ENCODE data around the gene TGOLN2.
A peak's percentile ranks its signal among the peaks of the same experiment; 100 is the strongest.
"Not testable (repeated sequence)": the region's sequence is repeated elsewhere in the genome, so short reads cannot be mapped to it uniquely, and the experiment has no call there.

Gene TGOLN2

GRCh38 chr2:85327822-85328617 is at the start of gene TGOLN2:
TSS of gene TGOLN2 (minus strand) at chr2:85327989. CDS start at chr2:85327962, 27 bp downstream.
- DNase-seq, result peak; percentile 92

DNA sequence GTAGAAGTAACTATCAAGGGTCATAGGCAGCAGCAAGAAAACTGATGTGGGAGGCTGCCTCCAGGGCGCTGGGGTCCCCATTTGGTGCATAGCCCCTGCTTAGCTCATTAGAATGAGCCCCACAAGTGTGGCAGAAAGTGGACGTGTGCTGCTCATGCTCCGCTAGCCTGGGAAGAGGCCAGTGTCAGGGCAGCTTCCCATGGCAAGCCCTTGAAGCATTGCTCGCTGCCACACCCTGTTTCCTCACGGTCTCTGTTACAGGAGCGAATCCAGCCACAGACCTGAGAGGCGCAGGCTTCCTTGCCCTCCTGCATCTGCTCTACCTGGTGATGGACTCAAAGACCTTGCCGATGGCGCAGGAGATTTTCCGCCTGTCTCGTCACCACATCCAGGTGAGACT is 49.3 kb upstream of the TGOLN2 start:
- no peak for DNase-seq

GRCh38 chr2:85376291-85377065 is 48.7 kb upstream of the TGOLN2 start:
- no peak for DNase-seq

DNA sequence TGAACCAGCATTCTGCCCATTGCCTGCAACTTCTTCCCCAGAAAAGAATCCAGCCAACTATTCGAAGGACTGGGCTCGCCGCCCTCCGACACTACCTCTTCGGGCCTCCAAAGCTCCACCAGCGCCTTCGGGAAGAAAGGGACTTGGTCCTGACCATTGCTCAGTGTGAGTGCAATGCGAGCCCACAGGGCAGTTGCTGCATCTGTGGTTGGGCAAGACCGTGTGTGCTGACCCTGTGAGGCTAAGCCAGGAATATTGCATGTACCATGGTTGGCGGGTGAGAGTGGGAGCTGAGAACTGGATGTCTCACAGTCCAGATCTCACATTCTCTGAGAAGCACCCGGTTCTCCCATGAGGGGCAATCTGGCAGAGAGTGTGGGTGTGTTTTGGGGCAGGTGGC is 43.3 kb upstream of the TGOLN2 start:
- no peak for DNase-seq

- no peak for DNase-seq
Observed at GRCh38 chr2:85369500-85369899, 41.7 kb upstream of the TGOLN2 start.

DNA sequence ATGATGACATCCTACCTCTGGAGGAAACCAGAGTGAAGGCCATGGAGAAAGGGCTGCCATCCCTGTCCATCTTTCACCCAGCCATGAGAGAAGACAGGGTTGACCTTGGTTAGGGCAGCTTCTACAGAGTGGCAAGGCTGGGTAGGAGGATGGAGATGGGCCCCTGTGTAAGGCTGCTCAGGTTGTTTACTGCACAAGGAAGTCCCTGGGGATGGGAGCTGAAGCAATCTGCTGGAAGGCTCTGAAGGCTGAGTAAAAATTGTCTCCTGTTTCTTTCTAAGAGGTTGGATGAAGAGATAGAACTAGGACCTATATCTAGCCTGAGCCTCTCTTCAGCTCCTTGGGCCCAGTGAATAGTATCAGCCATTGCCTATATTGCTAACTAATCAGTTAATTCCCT is 41.1 kb upstream of the TGOLN2 start:
- DNase-seq, result no peak

- no peak for DNase-seq
Observed at GRCh38 chr2:85367180-85367579, 39.4 kb upstream of the TGOLN2 start.

DNA sequence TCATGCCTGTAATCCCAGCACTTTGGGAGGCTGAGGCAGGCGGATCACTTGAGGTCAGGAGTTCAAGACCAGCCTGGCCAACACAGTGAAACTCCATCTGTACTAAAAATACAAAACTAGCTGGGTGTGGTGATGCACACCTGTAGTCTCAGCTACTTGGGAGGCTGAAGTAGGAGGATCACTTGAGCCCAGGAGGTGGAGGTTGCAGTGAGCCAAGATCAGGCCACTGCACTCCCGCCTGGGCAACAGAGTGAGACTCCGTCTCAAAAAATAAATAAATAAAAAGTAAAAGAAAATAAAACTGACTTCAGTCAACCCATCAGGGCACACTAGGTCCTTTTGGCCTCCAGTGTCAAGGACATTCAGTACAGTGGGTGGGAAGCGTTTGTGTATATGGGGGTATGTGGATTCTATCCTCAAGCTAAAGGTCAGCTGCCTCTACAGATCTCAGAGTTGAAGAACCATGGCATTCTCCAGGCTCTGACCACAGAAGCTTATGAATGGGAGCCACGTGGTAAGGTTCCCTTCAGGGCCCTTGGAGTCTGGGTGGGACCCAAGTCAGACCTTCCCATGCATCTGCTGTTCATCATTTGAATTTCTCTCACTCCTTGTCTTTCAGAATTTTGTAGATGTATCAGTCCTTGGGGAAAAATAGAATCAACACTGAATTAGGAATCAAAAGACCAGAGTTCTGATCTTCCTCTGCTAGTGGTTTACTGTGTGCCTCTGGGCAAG is 35.0 kb upstream of the TGOLN2 start:
- not testable (repeated sequence) for DNase-seq

- DNase-seq, result no peak
Observed at GRCh38 chr2:85357736-85358135, 29.9 kb upstream of the TGOLN2 start.

GRCh38 chr2:85356186-85356585 is 28.4 kb upstream of the TGOLN2 start:
- no peak for DNase-seq

GRCh38 chr2:85355521-85355920 is 27.7 kb upstream of the TGOLN2 start:
- no peak for DNase-seq

GRCh38 chr2:85355073-85355410 is 27.3 kb upstream of the TGOLN2 start:
- no peak for DNase-seq

- peak; percentile 97 for DNase-seq
Observed at GRCh38 chr2:85354286-85355072, 26.7 kb upstream of the TGOLN2 start, which contains the start of the genes ELMOD3 and RETSAT. TSS of gene ELMOD3 (plus strand) at chr2:85354769. CDS start at chr2:85357199, 2,430 bp downstream. TSS of gene RETSAT (minus strand) at chr2:85354528. CDS start at chr2:85354507, 21 bp downstream.

GRCh38 chr2:85353876-85354285 is 26.1 kb upstream of the TGOLN2 start:
- DNase-seq, result peak; percentile 10

GRCh38 chr2:85347599-85347998 is 19.8 kb upstream of the TGOLN2 start:
- no peak for DNase-seq

- no peak for DNase-seq
Observed at GRCh38 chr2:85344356-85344954, 16.7 kb upstream of the TGOLN2 start.

DNA sequence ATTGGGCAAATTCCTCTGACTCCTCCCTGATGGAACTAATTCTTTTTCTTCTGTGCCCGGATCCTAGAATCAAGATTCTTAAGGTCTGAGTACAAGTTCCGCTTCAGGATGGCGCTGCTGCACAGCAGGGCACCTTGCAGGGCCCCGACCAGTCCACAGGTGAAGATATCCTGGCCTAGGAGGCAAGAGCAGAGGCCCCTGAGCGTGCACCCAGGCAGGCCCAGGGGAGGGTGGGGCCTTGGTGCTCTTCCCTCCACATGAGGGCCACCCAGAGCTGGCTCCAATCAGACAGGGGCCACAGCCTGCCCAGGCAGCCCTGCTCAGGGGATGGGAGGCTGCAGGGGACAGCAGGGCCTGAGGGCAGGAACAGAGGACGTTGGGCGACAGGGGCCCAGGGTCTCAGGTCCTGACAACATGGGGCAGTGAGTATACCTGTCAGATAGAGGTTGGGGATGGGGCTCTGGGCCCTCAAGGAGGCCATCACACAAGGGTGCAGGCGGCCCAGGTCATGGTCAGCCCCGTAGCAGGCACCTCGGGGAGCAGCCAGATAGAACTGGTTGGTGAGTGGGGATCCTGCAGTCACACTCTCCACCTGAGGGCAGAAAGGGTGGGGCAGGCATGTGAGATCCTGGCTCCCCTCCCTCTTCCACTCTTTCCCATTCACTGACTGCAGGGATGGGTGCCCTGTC is 15.6 kb upstream of the TGOLN2 start:
- not testable (repeated sequence) for DNase-seq

DNA sequence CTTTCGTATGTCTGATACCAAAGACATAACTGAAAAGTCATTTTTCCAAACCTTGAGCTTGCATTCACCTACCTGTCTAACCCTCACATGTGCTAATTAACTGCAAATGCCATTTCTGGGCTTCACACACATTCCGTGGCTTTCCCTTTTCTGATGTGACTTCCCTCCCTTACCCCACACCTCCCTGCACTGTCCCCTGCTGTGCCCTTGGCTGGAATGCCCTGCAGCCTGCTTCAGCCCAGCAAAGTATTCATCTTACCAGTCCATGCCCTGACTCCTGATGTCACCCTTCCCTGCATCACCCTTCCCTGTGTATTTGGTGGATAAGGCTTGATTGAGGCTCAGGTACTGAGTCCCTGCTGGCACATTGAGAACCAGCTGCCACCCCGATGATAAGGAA is 14.4 kb upstream of the TGOLN2 start:
- no peak for DNase-seq

GRCh38 chr2:85341269-85342029 is 13.7 kb upstream of the TGOLN2 start:
- no peak for DNase-seq

GRCh38 chr2:85340034-85340892 is 12.5 kb upstream of the TGOLN2 start:
- no peak for DNase-seq

Data from midbrain (tissue), 1 donor.